Middle frontal gyrus (tissue), 1 donor: ENCODE data around the gene FIGNL1.
"Not testable (repeated sequence)": the region's sequence is repeated elsewhere in the genome, so short reads cannot be mapped to it uniquely, and the experiment has no call there.

Experiments used
- DNase-seq: peaks from one replicate; pipeline ENCODE4 v3.0.0-alpha.2; 2015; ENCODE audit warnings: low spot score; ENCODE audit errors: extremely low spot score

Gene FIGNL1

GRCh38 chr7:50472427-50472826, 22.3 kb upstream of the FIGNL1 start:
- no peak for DNase-seq

- no peak for DNase-seq
These were observed 21.8 kb upstream of the FIGNL1 start for GRCh38 chr7:50471970-50472369.

- DNase-seq = no peak
These were observed 20.4 kb upstream of the FIGNL1 start for GRCh38 chr7:50470250-50471163.

- no peak for DNase-seq
These were observed 19.0 kb upstream of the FIGNL1 start for GRCh38 chr7:50469181-50469580.

DNA sequence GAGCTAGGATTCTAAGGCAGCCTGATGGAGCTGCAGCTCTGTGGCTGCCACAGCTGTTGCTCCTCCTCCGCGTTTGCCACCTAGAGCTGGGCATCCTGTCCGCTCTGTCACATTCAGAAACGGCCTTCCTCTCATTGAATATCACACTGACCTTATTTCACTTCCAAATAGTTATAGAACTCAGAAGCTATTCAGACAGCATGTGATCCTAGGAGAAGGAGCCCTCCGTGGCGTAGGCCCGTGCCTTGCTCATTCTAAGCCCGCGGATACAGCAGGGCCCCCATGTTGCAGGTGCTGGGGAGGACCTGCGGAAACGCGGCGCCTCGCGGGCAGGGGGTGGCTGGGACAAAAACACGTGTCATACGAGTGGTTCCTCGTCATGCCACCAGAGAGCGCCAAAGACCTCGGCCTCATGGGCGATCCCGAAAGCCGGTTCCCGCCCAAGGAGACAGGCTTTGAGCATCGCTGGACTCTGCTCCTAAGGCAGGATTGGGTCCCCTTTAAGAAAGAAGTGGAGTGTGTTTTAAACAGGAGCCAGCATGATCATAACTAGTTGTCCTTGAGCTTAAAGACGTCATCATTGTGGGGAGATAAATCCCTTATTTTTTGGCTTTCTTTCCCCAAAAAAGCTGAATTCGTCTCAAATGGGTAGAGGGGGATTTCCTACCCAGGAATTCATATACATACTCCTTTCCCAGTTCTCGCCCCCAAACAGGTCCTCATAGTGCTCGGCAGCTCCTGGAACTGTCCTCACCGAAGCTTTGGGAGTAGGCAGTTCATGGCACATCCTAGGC, 17.9 kb upstream of the FIGNL1 start:
- peak; percentile 43 for DNase-seq

DNA sequence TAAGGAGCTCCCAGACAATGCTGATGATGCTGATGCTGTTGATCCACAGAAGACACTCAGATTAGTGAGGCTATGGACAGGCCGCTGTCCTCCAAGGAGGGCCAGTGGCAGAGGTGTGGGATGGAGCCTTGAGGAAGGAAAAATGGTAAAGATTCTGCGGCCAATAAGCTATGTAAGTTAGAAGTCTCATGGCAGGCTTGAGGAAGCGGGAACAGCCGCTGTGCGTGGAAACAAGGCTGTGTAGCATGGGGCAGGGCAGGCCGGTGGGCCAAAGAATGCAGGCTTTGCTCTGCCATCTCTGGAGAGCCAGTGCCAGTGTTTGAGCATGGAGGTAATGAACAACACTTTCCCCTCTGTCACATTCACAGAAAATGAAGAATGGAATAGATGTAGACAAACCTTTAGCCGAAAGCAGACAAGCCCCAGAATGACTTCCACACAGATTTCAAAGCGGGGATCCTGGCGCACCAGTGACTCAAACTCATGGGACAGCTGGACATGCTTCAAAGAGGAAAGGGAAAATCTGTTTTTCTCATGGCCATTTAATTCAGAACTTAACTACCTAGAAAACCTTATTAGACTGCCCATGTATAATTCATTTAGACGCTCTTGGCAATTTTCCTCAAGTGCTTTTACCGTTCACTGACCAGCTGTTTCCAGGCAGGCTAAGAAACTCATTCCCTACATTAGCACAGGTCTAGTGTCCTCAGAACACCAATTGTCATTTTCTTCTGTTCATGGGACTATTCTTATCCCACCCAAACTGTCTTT, 16.9 kb upstream of the FIGNL1 start:
- DNase-seq = no peak

DNA sequence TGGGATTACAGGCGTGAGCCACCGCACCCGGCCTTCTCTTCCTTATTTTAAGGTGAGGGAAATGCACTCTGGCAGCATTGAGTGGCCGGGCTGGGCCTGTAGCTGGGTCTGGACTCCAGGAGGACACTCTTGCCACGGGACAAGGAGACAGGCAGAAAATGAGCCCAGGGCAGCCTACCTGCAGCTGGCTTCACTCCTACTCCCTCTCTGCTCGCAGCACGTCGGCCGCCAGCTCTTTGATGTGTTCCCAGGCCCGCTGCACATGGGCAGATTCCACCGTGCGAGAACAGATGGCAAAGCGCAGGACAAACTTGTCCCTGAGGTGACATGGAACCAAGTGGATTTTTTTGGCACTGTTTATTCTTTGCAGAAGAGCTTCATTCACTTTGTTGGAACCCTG, 12.9 kb upstream of the FIGNL1 start:
- no peak for DNase-seq

GRCh38 chr7:50462361-50462760, 12.2 kb upstream of the FIGNL1 start:
- no peak for DNase-seq

DNA sequence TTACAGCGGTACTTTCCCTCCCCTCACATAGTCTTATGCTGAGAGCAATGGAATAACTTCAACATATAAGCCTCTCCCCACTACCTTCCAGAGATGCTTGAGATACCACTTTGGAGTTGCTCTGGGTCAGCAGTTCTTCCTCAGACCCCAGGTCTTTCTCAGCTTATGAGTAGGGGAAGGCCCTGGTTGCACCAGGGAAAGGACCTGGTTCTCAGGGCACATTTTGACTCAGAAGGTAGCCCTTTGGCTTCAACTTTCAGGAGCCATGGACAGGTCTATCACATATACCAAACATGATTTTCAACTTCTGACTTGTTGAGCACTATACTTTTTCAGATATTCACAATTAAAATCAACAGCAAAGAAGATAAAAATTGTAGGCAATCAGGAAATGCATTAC, 11.5 kb upstream of the FIGNL1 start:
- no peak for DNase-seq

- not testable (repeated sequence) for DNase-seq
These were observed 9.0 kb upstream of the FIGNL1 start for GRCh38 chr7:50459183-50459582.

- not testable (repeated sequence) for DNase-seq
These were observed 8.5 kb upstream of the FIGNL1 start for GRCh38 chr7:50458651-50459050.

GRCh38 chr7:50456371-50457123, 6.4 kb upstream of the FIGNL1 start:
- DNase-seq = no peak

DNA sequence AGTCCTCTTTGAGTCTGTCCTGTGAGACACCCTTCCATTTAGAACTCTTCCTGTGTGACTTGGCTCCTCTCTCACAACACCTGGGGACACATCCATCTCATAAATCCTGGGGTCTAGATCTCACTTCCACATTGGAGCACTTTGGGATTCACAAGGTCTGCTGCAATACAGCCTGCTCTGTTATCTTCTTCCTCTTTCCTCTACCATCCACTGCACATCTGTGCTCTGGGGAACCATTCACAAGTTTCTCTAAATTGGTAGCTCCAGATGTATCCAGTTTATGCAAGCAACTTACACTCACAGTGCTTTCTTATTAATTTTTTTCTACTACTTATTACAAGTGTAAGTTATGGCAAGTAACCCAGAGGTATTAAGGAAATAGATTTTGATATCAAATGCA, 5.5 kb upstream of the FIGNL1 start:
- DNase-seq = no peak

GRCh38 chr7:50454968-50455367, 4.8 kb upstream of the FIGNL1 start:
- no peak for DNase-seq

DNA sequence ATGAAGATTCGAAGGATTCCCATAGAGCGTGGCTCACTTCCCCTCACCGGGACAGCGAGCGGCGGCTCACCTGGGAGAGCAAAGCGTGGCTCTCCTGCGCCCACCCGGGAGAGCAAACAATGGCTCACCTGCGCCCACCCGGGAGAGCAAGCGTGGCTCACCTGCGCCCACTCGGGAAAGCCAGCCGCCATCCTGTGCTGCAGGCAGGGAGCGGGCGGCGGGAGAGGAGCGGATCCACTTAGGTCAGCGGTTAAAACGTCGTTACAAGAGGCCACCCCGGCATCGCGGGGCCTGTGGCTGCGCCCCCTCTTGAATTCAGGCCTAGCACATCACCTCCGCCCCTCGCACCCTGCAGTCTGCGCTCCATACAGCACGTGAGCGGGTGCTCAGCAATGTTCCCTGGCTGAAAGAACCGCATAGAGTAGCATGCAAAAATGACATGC, 461 bp upstream of the FIGNL1 start:
- DNase-seq = no peak

DNA sequence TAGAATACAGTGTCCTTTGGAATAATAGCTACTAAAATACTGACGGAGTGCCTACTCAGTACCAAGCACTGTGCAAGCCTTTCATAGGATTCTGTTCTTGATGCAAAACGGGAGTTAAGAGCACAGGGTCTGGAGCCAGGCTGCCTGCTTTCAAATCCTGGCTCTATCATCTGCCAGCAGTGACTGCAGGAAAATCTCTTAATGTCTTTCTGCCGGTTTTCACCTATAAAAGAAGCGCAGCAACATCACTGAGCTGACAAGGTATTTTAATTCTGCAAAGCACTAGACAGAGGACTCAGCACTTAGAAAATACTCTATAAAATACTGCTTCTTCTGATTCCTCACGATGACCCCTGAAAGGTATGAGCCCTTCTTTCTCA, 659 bp downstream of the FIGNL1 start:
- DNase-seq = no peak

GRCh38 chr7:50448823-50449222, 1.3 kb downstream of the FIGNL1 start:
- no peak for DNase-seq

DNA sequence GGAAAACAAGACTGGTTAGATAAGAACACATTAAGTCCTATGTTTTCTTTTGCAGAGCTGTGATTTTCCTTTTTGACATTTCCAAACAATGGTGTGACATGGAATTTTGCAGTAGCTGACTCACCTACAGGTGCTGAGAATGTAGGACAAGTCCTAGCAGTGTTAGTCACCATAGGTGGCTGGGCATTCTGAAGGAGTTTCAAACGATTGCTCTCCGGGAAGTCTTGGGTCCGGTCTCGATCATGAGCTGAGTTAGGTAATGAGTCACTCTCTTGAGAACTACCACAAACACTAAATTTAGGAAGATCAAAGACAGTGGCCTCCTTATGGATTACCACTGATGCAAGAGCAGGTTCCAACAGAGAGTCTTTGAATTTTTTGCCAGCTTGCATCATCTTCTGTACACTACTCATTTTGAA, 3.6 kb downstream of the FIGNL1 start:
- DNase-seq = no peak

GRCh38 chr7:50436133-50436806, 13.9 kb downstream of the FIGNL1 start:
- DNase-seq = no peak

DNA sequence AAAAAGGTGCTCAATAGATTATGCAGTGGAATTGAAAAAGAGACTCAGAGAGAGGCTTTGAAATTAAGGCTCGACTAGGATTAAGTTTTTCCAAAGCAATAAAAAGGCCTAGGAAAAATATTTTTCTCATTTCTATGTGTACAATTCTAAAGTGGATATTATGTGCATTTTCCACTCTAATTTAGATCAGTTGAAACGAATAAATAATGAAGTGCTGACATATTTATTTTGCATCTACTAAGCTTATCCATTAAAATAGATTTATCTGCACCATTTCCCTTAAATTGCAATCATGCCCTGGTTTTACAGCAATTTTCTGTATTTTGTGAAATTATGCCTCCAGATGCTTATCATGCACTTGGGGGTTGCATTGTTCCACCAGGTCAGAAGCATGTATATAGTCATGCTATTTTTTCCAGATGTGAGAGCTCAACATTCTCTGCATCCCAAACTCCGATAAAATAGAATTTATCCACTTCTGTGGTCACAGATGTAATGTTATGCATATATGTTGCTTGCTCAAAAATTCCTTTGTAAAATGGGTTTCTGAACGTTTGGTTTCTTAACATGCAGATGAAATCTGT, 18.3 kb downstream of the FIGNL1 start:
- DNase-seq = no peak
